WERI-Rb-1 (cell line): ENCODE results near the gene KLK11.

Experiments used
- DNase-seq: peaks from one replicate; pipeline ENCODE4 v3.0.0-alpha.2; 2020
- H3K27ac ChIP-seq: fragments of 250-450 bp; sonication (Bioruptor Pico); 2 replicates; pipeline ENCODE4 v1.5.1; 2020; ENCODE audit warnings: mild to moderate bottlenecking, moderate library complexity
- H3K27me3 ChIP-seq: fragments of 250-450 bp; sonication (Bioruptor Pico); 2 replicates; pipeline ENCODE4 v1.5.1; 2021; ENCODE audit warnings: mild to moderate bottlenecking, low read depth, moderate library complexity; ENCODE audit not compliant: insufficient read depth, severe bottlenecking
- H3K36me3 ChIP-seq: fragments of 250-450 bp; sonication (Bioruptor Pico); 2 replicates; pipeline ENCODE4 v1.5.1; 2020; ENCODE audit warnings: mild to moderate bottlenecking, moderate library complexity
- H3K4me3 ChIP-seq: 2 replicates; pipeline ENCODE4 v1.5.1; 2011; ENCODE audit warnings: low read depth, mild to moderate bottlenecking, control low read depth, low read length
- H3K9me3 ChIP-seq: fragments of 250-450 bp; sonication (Bioruptor Pico); 2 replicates; pipeline ENCODE4 v1.5.1; 2021; ENCODE audit warnings: mild to moderate bottlenecking, moderate library complexity; ENCODE audit not compliant: severe bottlenecking
- TF ChIP-seq, protein P1 (sequence below): IDR thresholded peaks from 2 replicates; pipeline ENCODE4 v1.5.1; 2011; ENCODE audit warnings: low read depth, mild to moderate bottlenecking, control low read depth, inconsistent platforms, low read length

KLK11 gene

DNA sequence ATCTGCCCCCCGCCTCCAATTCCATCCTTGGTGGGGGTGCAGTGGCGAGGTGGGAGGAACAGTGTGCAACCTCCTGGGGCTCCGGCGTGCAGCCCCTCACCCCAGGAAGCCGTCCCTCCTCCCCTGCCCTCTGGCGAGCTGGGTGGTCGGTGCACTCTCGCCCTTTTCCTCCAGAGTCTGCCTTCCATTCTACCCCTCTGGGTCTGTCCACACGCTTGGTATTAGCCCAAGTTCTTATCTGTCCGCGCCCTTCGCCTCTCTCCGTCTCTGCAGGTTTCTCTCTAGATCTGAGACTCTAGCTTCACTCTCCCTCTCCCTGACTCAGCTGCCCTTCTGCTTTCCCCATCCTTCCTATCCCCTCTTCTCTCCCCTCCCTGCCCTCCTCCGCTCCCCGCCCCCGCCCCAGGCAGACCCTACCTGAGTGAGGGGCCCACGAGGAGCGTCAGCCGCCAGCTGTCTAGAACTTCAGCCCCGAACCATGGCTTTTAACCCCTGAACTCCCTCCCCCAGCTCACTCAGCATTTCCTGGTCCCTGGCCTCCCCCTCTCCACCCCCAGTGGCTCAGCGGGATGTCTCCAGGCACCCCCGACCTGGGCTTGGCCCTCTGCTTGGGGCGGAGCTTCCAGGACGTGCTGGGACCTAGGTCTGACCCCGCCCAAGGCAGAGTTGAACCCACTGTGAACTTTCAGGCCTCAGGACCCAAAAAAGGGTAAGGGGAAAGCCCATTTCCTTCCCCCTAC is 39.0 kb upstream of the KLK11 start:
- Histone ChIP-seq H3K36me3 (no peaks in the 10 kb centered on the region), H3K9me3 (peaks cover 4% of the 10 kb centered on the region), H3K4me3 (no peak overlapping the region), H3K27ac (no peak overlapping the region), H3K27me3 (peaks cover 80% of the 10 kb centered on the region)
- TF ChIP-seq, protein P1, sequence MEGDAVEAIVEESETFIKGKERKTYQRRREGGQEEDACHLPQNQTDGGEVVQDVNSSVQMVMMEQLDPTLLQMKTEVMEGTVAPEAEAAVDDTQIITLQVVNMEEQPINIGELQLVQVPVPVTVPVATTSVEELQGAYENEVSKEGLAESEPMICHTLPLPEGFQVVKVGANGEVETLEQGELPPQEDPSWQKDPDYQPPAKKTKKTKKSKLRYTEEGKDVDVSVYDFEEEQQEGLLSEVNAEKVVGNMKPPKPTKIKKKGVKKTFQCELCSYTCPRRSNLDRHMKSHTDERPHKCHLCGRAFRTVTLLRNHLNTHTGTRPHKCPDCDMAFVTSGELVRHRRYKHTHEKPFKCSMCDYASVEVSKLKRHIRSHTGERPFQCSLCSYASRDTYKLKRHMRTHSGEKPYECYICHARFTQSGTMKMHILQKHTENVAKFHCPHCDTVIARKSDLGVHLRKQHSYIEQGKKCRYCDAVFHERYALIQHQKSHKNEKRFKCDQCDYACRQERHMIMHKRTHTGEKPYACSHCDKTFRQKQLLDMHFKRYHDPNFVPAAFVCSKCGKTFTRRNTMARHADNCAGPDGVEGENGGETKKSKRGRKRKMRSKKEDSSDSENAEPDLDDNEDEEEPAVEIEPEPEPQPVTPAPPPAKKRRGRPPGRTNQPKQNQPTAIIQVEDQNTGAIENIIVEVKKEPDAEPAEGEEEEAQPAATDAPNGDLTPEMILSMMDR = no peak
- DNase-seq = no peak

DNA sequence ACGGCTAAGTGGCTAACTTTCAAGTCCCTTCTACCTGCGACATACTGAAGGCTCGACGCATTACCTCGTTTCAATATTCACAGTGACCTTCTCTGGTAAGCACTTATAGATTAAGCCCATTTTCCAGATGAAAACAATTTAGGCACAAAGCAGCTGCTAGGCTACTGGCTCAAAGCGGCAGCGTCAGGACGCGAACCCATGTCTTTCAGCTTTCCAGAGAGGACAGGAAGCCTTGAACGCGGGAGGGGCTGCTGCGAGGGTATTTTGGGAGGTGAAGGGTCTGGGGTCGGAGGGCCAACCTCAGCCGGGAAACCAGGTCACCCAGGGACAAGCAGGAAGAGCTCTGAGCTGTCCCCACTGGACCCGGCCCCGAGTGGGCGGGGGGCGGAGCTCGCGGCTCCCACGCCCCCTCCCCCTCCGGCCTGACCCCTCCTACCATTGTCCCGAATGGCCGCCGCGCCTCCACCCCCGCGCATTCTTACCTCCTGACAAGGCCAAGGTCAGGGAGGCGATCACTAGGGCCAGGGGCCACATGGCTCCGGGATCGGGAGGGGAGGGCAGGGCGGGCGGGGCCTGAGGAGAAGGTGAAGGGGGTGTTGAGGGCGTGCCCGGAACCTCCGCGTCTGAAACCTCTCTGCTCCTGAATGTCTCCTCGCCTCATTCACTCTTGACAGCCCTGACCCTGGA is 38.3 kb upstream of the KLK11 start, which contains the start of gene KLK13:
TSS of gene KLK13 (minus strand) at position 559 of the 687 bp plus-strand sequence. CDS start at position 534, 25 bp downstream.
- Histone ChIP-seq H3K4me3 (no peak within 1 kb of the TSS), H3K27ac (no peak within 1 kb of the TSS), H3K9me3 (peaks cover 2% of the 10 kb centered on the region), H3K27me3 (peaks cover 81% of the 10 kb centered on the region), H3K36me3 (no peaks in the 10 kb centered on the region)
- TF ChIP-seq, protein P1 = no peak
- no peak for DNase-seq

DNA sequence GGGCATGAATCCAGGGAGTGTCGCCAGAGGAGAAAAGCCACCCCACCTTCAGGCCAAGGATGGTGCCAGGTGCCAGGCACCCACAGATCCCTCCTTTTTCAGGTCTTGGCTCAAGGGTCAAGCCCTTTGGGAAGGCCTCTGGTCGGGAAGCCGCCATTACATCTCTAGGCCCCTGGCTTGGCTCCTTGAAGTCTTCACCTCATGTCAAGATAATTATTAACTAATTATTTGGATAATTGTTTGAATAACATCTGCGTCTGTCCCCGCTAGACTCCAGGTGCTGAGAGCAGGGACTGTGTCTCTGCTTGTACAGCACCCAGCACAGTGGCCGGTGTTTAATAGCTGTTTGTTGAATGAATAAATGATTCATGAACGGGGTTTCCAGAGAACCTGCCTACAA is 37.2 kb upstream of the KLK11 start:
- DNase-seq = no peak
- TF ChIP-seq, protein P1 = no peak

DNA sequence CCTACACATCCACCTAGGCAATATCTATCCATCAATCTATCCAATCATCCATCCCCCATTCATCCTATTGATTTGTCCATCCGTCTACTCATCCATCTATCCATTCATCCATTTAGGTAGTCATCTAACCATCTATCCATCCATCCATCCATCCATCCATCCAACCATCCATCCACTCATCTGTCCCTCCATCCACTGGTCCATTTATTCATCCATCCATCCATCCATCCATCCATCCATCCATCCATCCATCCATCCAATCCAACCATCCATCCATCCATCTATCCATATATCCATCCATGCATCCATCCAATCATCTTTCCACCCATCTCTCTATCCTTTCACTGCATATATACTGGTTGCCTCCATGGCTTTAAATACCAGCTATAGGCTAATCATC is 34.6 kb upstream of the KLK11 start:
- Histone ChIP-seq H3K36me3 (no peaks in the 10 kb centered on the region), H3K27me3 (peaks cover 74% of the 10 kb centered on the region), H3K27ac (no peak overlapping the region), H3K4me3 (no peak overlapping the region), H3K9me3 (no peaks in the 10 kb centered on the region)
- DNase-seq = no peak
- TF ChIP-seq, protein P1 = no peak

More for the DNA sequence above, 37.2 kb upstream of the KLK11 start:
- Histone ChIP-seq H3K27ac (no peak overlapping the region), H3K27me3 (peaks cover 77% of the 10 kb centered on the region), H3K36me3 (no peaks in the 10 kb centered on the region), H3K4me3 (no peak overlapping the region), H3K9me3 (no peaks in the 10 kb centered on the region)

DNA sequence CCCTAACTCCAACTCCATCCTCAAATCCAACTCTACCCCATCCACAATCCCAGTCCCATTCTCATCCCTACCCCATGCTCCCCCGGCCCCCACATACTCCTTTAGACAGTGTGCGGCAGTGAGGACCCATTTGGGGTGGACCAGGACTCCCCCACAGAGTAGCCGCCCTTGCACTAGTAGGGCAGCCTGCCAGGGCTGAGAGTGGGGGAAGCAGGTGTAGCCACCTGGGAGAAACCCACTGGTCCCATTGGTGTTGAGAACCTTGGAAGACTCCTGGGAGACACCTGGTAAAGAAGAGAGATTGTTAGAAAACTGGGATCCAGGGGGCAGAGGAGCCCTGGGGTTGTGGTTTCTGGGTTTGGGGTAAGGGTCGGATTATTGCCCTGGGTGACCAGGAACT is 33.9 kb upstream of the KLK11 start:
- no peak overlapping the region for H3K27ac ChIP-seq
- H3K9me3 ChIP-seq = no peaks in the 10 kb centered on the region
- no peaks in the 10 kb centered on the region for H3K36me3 ChIP-seq
- no peak overlapping the region for H3K4me3 ChIP-seq
- H3K27me3 ChIP-seq = peaks cover 76% of the 10 kb centered on the region
- TF ChIP-seq, protein P1 = no peak
- no peak for DNase-seq
